Gastroesophageal sphincter (tissue), 4 donors: ENCODE results near the gene CHRDL1. TPM values are rescaled to one million over a fixed set of nuclear protein-coding genes. Genes with fewer than 3 reads are reported as not detected.

Source experiments
- ATAC-seq: fragments of 150-250 bp; one replicate; pipeline ENCODE4 v1.9.1; 2016; ENCODE audit warnings: mild to moderate bottlenecking, moderate library complexity
- H3K27ac ChIP-seq, 4 donors: fragments of 200-600 bp; sonication (generic) in 3 of 4; 1 replicate in 3 of 4; 2 replicates in 1 of 4; pipeline ENCODE4 v1.5.1; 2016 to 2019
- H3K27me3 ChIP-seq: fragments of 200-600 bp; sonication (generic); one replicate; pipeline ENCODE4 v1.5.1; 2019
- H3K36me3 ChIP-seq, 2 donors: fragments of 200-600 bp; sonication (generic); one replicate each; pipeline ENCODE4 v1.5.1; 2019; ENCODE audit warnings: control low read depth in 1 of 2
- H3K4me1 ChIP-seq, 3 donors: fragments of 200-600 bp; sonication (generic); 1 replicate in 2 of 3; 2 replicates in 1 of 3; pipeline ENCODE4 v1.5.1; 2016 to 2019; ENCODE audit warnings: control low read depth in 2 of 3
- H3K4me3 ChIP-seq, 2 donors: fragments of 200-600 bp; sonication (generic); one replicate each; pipeline ENCODE4 v1.5.1; 2019; ENCODE audit warnings: mild to moderate bottlenecking in 1 of 2, moderate library complexity in 1 of 2
- H3K9me3 ChIP-seq, 3 donors: fragments of 200-600 bp; sonication (generic); one replicate each; pipeline ENCODE4 v1.5.1; 2017 to 2019; ENCODE audit warnings: control low read depth in 2 of 3
- CTCF ChIP-seq, 4 experiments: fragments of 200-600 bp in 2 of 4; fragments of 450-650 bp in 2 of 4; sonication (generic) in 1 of 4; IDR thresholded peaks; one replicate each; pipeline ENCODE4 v1.5.1; 2017 to 2019; ENCODE audit warnings: antibody characterized with exemption in 4 of 4, mild to moderate bottlenecking in 2 of 4, moderate library complexity in 2 of 4
- EP300 ChIP-seq: sonication (generic); formaldehyde crosslinking; IDR thresholded peaks from one replicate; pipeline ENCODE4 v1.6.1; 2017; ENCODE audit warnings: antibody characterized with exemption, mild to moderate bottlenecking
- POLR2A ChIP-seq, 2 donors: fragments of 450-650 bp; IDR thresholded peaks; one replicate each; pipeline ENCODE4 v1.6.1; 2017; ENCODE audit warnings: antibody characterized with exemption in 2 of 2, mild to moderate bottlenecking in 2 of 2, moderate library complexity in 1 of 2
- POLR2AphosphoS5 ChIP-seq: sonication (generic); formaldehyde crosslinking; IDR thresholded peaks from one replicate; pipeline ENCODE4 v1.6.1; 2017; ENCODE audit warnings: antibody characterized with exemption
- WGBS, 2 donors: methylation state at CpG; one replicate each; pipeline ENCODE4 v1.1.5; 2018; ENCODE audit warnings: low coverage in 1 of 2; 5-methylcytosine and 5-hydroxymethylcytosine counted together
- total RNA-seq, 4 donors: library from RNA; depleted of rRNA; stranded (reverse); fragments of >200 nt; gene quantifications; one replicate each; pipeline ENCODE4 v1.1.0, GENCODE V29; 2016

The CHRDL1 gene
- total RNA-seq, 4 donors from 2014 or later = 154 to 403 (median 281) TPM

- no peak overlapping the region for H3K27ac ChIP-seq
- H3K4me3 ChIP-seq = no peak overlapping the region
- H3K36me3 ChIP-seq = no peaks in the 10 kb centered on the region
- no peak for ATAC-seq
- TF ChIP-seq EP300 (no peak), CTCF (IDR thresholded peaks at IDR 0.05) (no peak), POLR2AphosphoS5 (no peak), POLR2A (IDR thresholded peaks at IDR 0.05) (no peak)
- 29 to 100% methylated on average over 1 of the region's 1 CpG for WGBS, 2 donors
- H3K27me3 ChIP-seq = no peaks in the 10 kb centered on the region
- peaks cover 0 to 11% (median 0%) of the 10 kb centered on the region in 3 donors for H3K4me1 ChIP-seq
- H3K9me3 ChIP-seq = no peaks in the 10 kb centered on the region
These were observed 61.3 kb downstream of the CHRDL1 start for GRCh38 chrX:110734271-110734670.

- Histone ChIP-seq H3K27me3 (no peaks in the 10 kb centered on the region), H3K4me1 (peaks cover 0 to 11% (median 0%) of the 10 kb centered on the region in 3 donors), H3K4me3 (no peak overlapping the region), H3K36me3 (no peaks in the 10 kb centered on the region), H3K27ac (no peak overlapping the region), H3K9me3 (no peaks in the 10 kb centered on the region)
- ATAC-seq = no peak
- TF ChIP-seq EP300 (no peak), CTCF (IDR thresholded peaks at IDR 0.05) (no peak), POLR2AphosphoS5 (no peak), POLR2A (IDR thresholded peaks at IDR 0.05) (no peak)
- 100% methylated on average over 1 of the region's 2 CpGs; no CpG with 5 or more reads in 1 of the 2 donors for WGBS, 2 donors
These were observed 62.5 kb downstream of the CHRDL1 start for GRCh38 chrX:110733166-110733565.

GRCh38 chrX:110732266-110732665 lies 63.4 kb downstream of the CHRDL1 start:
- no peak for TF ChIP-seq CTCF (IDR thresholded peaks at IDR 0.05)
- TF ChIP-seq EP300 = no peak
- TF ChIP-seq POLR2AphosphoS5 = no peak
- no peak for TF ChIP-seq POLR2A (IDR thresholded peaks at IDR 0.05)
- Histone ChIP-seq H3K4me3 (no peak overlapping the region), H3K27ac (peak overlapping the region in 2 of 4 donors; percentile 18 to 30), H3K27me3 (no peaks in the 10 kb centered on the region), H3K36me3 (no peaks in the 10 kb centered on the region), H3K9me3 (no peaks in the 10 kb centered on the region), H3K4me1 (peaks cover 0 to 11% (median 0%) of the 10 kb centered on the region in 3 donors)
- ATAC-seq = peak; percentile 63
- 11% methylated on average over 4 of the region's 6 CpGs; no CpG with 5 or more reads in 1 of the 2 donors for WGBS, 2 donors

GRCh38 chrX:110723844-110724243 lies 71.8 kb downstream of the CHRDL1 start:
- H3K9me3 ChIP-seq = no peaks in the 10 kb centered on the region
- ATAC-seq = no peak
- H3K4me1 ChIP-seq = no peaks in the 10 kb centered on the region
- H3K36me3 ChIP-seq = no peaks in the 10 kb centered on the region
- no peaks in the 10 kb centered on the region for H3K27me3 ChIP-seq
- no peak overlapping the region for H3K4me3 ChIP-seq
- TF ChIP-seq POLR2A (IDR thresholded peaks at IDR 0.05) (no peak), EP300 (no peak), POLR2AphosphoS5 (no peak), CTCF (IDR thresholded peaks at IDR 0.05) (no peak)
- 83 to 86% methylated on average over 1 to 2 of the region's 2 CpGs for WGBS, 2 donors
- H3K27ac ChIP-seq = no peak overlapping the region

- TF ChIP-seq POLR2AphosphoS5 = no peak
- TF ChIP-seq EP300 = no peak
- TF ChIP-seq POLR2A (IDR thresholded peaks at IDR 0.05) = no peak
- TF ChIP-seq CTCF (IDR thresholded peaks at IDR 0.05) = no peak
- ATAC-seq = no peak
- Histone ChIP-seq H3K36me3 (no peaks in the 10 kb centered on the region), H3K4me3 (no peak overlapping the region), H3K27ac (no peak overlapping the region), H3K27me3 (no peaks in the 10 kb centered on the region), H3K4me1 (no peaks in the 10 kb centered on the region), H3K9me3 (no peaks in the 10 kb centered on the region)
- WGBS, 2 donors = 92 to 100% methylated on average over 2 to 7 of the region's 10 CpGs
These were observed 73.5 kb downstream of the CHRDL1 start for GRCh38 chrX:110722135-110722534.
